Posterior vena cava (tissue), 2 donors: ENCODE results near the gene COA8. TPM values are rescaled to one million over a fixed set of nuclear protein-coding genes. Genes with fewer than 3 reads are reported as not detected.

Experiments used
- DNase-seq: peaks from one replicate; pipeline ENCODE4 v3.0.0-alpha.2; 2020; ENCODE audit warnings: low spot score
- intact Hi-C, 2 donors: fragments of 100-400 bp; cut with DNase I; formaldehyde crosslinking; loops; one replicate each; pipeline versions ENCODE4 v1.14.1 to v1.14.2; 2022 to 2023
- total RNA-seq, 2 donors: library from RNA; stranded (reverse); fragmentation: NEBNext Ultra II Directional; extraction: Animal tissue kit (Norgen Biotek cat#: 25700); gene quantifications; one replicate each; pipeline ENCODE4 v1.2.1, GENCODE V29; 2021
- donor health status: DM: yes; HTN: yes; CAD: no.
- donor health status: DM: yes; HTN: yes; CAD: no.

Gene COA8
- total RNA-seq, 2 donors from 2014 or later: 33.9 to 40.3 TPM

DNA sequence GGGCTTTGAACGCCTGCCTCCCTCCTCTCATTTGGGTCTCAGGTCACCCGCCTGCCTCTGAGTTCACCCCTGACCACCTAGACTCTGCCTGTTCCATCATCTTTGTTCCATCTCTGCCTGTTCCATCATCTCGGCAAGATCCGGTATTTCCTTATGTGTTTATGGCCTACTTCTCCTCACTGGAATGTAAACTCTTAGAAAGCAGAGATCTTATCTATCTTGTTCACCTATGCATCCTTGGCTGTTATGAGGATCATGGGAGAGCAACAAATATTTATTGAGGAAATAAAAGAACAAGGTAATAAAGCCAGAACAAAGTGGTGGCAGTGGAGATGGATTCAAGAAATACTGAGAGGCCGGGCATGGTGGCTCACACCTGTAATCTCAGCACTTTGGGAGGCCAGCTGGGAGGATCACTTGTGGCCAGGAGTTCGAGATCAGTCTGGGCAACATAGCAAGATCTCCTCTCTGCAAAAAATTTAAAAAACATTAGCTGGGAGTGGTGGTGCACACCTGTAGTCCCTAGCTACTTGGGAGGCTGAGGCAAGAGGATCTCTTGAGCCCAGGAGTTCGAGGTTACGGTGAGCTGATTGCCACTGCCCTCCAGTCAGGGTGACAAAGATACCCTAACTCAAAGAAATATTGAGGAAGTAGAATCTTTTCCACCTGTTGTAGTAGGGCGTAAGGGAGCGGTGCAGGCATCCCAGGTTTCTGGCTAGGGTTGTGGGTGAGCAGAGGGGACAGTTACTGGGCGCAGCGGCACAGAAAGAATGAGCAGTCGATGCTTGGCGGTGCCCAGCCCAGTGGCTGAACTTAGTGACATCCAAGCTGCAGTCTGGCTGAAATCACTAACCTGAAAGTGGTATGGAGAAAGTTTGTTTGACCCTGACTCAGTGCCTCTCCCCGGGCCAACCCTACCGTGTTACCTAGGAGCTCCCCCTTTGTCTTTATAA lies 64.6 kb downstream of the COA8 start:
- DNase-seq: no peak
- intact Hi-C loops: no loop called here

GRCh38 chr14:103628221-103628683 lies 65.5 kb downstream of the COA8 start:
- DNase-seq: peak; percentile 93
- intact Hi-C loops: no loop called here

DNA sequence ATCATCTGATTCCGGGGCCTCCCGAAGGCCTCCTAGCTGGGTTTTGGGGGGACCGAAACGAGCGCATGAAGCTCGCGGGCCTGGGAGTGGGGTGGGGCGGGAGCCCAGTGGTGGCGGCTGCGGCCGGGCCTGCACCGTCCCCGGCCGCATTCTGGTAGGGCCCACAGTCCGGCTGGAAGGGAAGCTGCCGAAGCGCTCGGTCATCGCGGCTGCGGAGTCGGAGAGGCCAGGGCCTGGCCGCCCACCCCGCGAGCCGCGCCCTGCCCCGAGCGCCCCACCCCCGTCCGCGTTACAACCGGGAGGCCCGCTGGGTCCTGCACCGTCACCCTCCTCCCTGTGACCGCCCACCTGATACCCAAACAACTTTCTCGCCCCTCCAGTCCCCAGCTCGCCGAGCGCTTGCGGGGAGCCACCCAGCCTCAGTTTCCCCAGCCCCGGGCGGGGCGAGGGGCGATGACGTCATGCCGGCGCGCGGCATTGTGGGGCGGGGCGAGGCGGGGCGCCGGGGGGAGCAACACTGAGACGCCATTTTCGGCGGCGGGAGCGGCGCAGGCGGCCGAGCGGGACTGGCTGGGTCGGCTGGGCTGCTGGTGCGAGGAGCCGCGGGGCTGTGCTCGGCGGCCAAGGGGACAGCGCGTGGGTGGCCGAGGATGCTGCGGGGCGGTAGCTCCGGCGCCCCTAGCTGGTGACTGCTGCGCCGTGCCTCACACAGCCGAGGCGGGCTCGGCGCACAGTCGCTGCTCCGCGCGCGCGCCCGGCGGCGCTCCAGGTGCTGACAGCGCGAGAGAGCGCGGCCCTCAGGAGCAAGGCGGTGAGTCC lies 66.1 kb downstream of the COA8 start, which contains the start of gene KLC1:
Gene KLC1, plus strand, starts transcription at position 528 of the 819 bp plus-strand sequence. CDS start 25,354 bp downstream, outside the sequence.
- intact Hi-C loops: no loop called here
- DNase-seq: peak; percentile 97

- DNase-seq: peak; percentile 89
- intact Hi-C loops: loop anchor here in 1 of 2 donors (5.0 kb wide), 1 partner anchor 508 kb away; the partner anchor contains the start of gene KIF26A
Measured at GRCh38 chr14:103629503-103630121, 66.9 kb downstream of the COA8 start.

GRCh38 chr14:103630364-103631108 lies 67.8 kb downstream of the COA8 start:
- no peak for DNase-seq
- intact Hi-C loops: loop anchor here in 1 of 2 donors (5.0 kb wide), 1 partner anchor 507 kb away; the partner anchor contains the start of gene KIF26A

DNA sequence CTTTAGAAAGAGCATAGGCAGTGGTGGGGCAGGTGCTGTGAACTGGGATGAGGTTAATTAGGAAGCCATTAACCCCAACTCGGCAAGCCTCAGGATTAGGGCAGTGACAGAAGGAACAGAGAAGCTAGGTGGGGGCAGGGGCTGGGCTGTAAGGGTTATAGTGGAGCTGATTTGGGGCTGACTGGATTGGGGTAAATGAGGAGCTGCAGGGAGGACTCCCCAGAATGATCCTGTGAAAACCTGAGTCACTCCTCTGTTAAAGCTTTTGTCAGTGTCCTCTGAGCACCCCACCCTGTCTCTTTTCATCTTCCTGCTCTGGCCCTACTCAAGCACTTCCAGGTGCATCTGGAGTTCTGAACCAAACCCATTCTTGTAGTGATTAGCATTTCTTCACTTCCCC lies 70.6 kb downstream of the COA8 start:
- no peak for DNase-seq
- intact Hi-C loops: loop anchor here in 1 of 2 donors (5.0 kb wide), 1 partner anchor 504 kb away; the partner anchor contains the start of gene KIF26A

DNA sequence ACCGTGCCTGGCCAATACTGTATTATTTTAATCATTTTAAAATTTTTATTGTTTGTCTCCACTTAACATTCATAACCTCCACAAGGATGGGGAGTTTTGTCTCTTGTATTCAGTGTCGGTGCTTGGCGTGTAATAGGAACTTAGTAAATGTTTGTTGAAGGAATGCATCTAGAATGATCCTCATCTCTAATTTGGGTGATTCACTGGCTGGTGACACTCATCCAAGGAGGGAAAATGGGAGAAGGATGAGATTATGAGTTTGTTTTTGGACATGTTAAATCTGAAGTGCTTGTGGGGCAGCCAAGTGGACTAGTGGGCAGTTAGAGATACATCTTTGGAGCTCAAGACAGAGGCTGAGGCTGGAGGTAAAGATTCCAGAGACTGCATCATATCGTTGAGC lies 71.4 kb downstream of the COA8 start:
- intact Hi-C loops: loop anchor here in 1 of 2 donors (5.0 kb wide), 1 partner anchor 503 kb away; the partner anchor contains the start of gene KIF26A
- DNase-seq: no peak

- intact Hi-C loops: no loop called here
- DNase-seq: no peak
Measured at GRCh38 chr14:103638594-103638993, 75.8 kb downstream of the COA8 start.

Other genes starting within 250 kb of the COA8 start
- gene EIF5, start 228.7 kb upstream of the COA8 start, total RNA-seq: 100 to 1,000 TPM; 191 to 232 TPM
- 10 to 100 TPM; 64.3 to 65.7 TPM for gene MARK3, start 177.5 kb upstream of the COA8 start, total RNA-seq
- 100 to 1,000 TPM; 354 to 709 TPM for gene CKB, start 40.1 kb upstream of the COA8 start, total RNA-seq
- gene TRMT61A, start 33.8 kb upstream of the COA8 start, total RNA-seq: 10 to 100 TPM; 16.2 to 18.0 TPM
- gene BAG5, start 303 bp upstream of the COA8 start, total RNA-seq: 10 to 100 TPM; 29.0 to 30.4 TPM
- 100 to 1,000 TPM; 169 to 192 TPM for gene KLC1, start 66.3 kb downstream of the COA8 start, total RNA-seq
- 1 to 10 TPM; 4.0 to 4.9 TPM for gene XRCC3, start 152.5 kb downstream of the COA8 start, total RNA-seq
- 10 to 100 TPM; 57.2 to 59.5 TPM for gene ZFYVE21, start 152.8 kb downstream of the COA8 start, total RNA-seq